HepG2 (cell line): Measurements from ENCODE around the gene SRP68. TPM values are rescaled to one million over a fixed set of nuclear protein-coding genes. Genes with fewer than 3 reads are reported as not detected.
A peak's percentile ranks its signal among the peaks of the same experiment; 100 is the strongest.

Experiments
- MEF2D ChIP-seq: sonication (generic); formaldehyde crosslinking; IDR thresholded peaks from 2 replicates; pipeline ENCODE4 v1.5.1; 2020; ENCODE audit warnings: mild to moderate bottlenecking, missing genetic modification reagents
- MTA1 ChIP-seq: sonication (generic); formaldehyde crosslinking; IDR thresholded peaks from 2 replicates; pipeline ENCODE4 v1.4.0; 2020; ENCODE audit warnings: missing genetic modification reagents, mild to moderate bottlenecking, borderline replicate concordance
- NCOA5 ChIP-seq: sonication (generic); formaldehyde crosslinking; IDR thresholded peaks from 2 replicates; pipeline ENCODE4 v1.4.0; 2020; ENCODE audit warnings: missing genetic modification reagents
- PAF1 ChIP-seq: IDR thresholded peaks from 2 replicates; pipeline ENCODE4 v1.6.1; 2016; ENCODE audit warnings: missing genetic modification reagents, missing compliant biosample characterization
- POLR2AphosphoS5 ChIP-seq: IDR thresholded peaks from 2 replicates; pipeline ENCODE4 v1.6.1; 2012; ENCODE audit warnings: low read depth, low read length
- TMF1 ChIP-seq: sonication (generic); formaldehyde crosslinking; IDR thresholded peaks from 2 replicates; pipeline ENCODE4 v1.8.1; 2022; ENCODE audit warnings: low read depth, missing genetic modification reagents
- XBP1 ChIP-seq: sonication (generic); formaldehyde crosslinking; IDR thresholded peaks from 2 replicates; pipeline ENCODE4 v1.5.0; 2020; ENCODE audit warnings: missing genetic modification reagents
- ZBTB20 ChIP-seq: sonication (generic); formaldehyde crosslinking; IDR thresholded peaks from 2 replicates; pipeline ENCODE4 v1.8.1; 2023; ENCODE audit warnings: missing genetic modification reagents, low read depth, mild to moderate bottlenecking, borderline replicate concordance
- ZFP41 ChIP-seq: sonication (generic); formaldehyde crosslinking; IDR thresholded peaks from 2 replicates; pipeline ENCODE4 v1.4.0; 2020; ENCODE audit warnings: mild to moderate bottlenecking, missing genetic modification reagents, borderline replicate concordance
- ZNF317 ChIP-seq: sonication (generic); formaldehyde crosslinking; IDR thresholded peaks from 2 replicates; pipeline ENCODE4 v1.5.0; 2020; ENCODE audit warnings: mild to moderate bottlenecking, missing genetic modification reagents
- ZNF577 ChIP-seq: sonication (generic); formaldehyde crosslinking; IDR thresholded peaks from 2 replicates; pipeline ENCODE4 v1.4.0; 2020; ENCODE audit warnings: mild to moderate bottlenecking, low read depth, missing genetic modification reagents, borderline replicate concordance
- ZNF713 ChIP-seq: sonication (generic); formaldehyde crosslinking; IDR thresholded peaks from 2 replicates; pipeline ENCODE4 v1.4.0; 2020; ENCODE audit warnings: mild to moderate bottlenecking, missing genetic modification reagents
- ZNF766 ChIP-seq: sonication (generic); formaldehyde crosslinking; IDR thresholded peaks from 2 replicates; pipeline ENCODE4 v1.5.0; 2020; ENCODE audit warnings: missing genetic modification reagents, borderline replicate concordance
- polyA plus RNA-seq, 8 experiments: library from polyadenylated mRNA; depleted of rRNA in 3 of 8; stranded (reverse) in 7 of 8; unstranded in 1 of 8; fragments of >200 nt; fragmentation: Illumina TruSeq in 4 of 8; extraction: Trizol in 4 of 8; gene quantifications; 2 replicates each; pipeline versions ENCODE4 v1.2.1 to v1.2.3, GENCODE V29; 2011 to 2016; ENCODE audit warnings: low read depth in 4 of 8, missing spikeins in 1 of 8, mixed read lengths in 1 of 8; ENCODE audit not compliant: insufficient read depth in 1 of 8
- total RNA-seq, 5 experiments: library from RNA; depleted of rRNA; stranded (reverse); fragments of >200 nt; fragmentation: Illumina TruSeq; extraction: Trizol; gene quantifications; 2 replicates each; pipeline ENCODE4 v1.2.3, GENCODE V29; 2016; ENCODE audit warnings: low read depth in 1 of 5
- TF ChIP-seq, protein P1 (sequence below): sonication (generic); formaldehyde crosslinking; IDR thresholded peaks from 2 replicates; pipeline ENCODE4 v1.4.0; 2020; ENCODE audit warnings: missing genetic modification reagents
- TF ChIP-seq, protein P2 (sequence below): sonication (generic); formaldehyde crosslinking; IDR thresholded peaks from 2 replicates; pipeline ENCODE4 v1.4.0; 2020; ENCODE audit warnings: missing genetic modification reagents, borderline replicate concordance
- TF ChIP-seq, protein P3 (sequence below): IDR thresholded peaks from 2 replicates; pipeline ENCODE4 v1.6.1; 2016
- TF ChIP-seq, protein P4 (sequence below): sonication (generic); formaldehyde crosslinking; IDR thresholded peaks from 2 replicates; pipeline ENCODE4 v1.4.0; 2020; ENCODE audit warnings: missing genetic modification reagents

SRP68 gene
- total and polyA plus RNA-seq, 2 of the 13 experiments (the other 11 are each of a cell fraction or from before 2014, with no cell fraction given): 39.8 to 74.3 TPM

DNA sequence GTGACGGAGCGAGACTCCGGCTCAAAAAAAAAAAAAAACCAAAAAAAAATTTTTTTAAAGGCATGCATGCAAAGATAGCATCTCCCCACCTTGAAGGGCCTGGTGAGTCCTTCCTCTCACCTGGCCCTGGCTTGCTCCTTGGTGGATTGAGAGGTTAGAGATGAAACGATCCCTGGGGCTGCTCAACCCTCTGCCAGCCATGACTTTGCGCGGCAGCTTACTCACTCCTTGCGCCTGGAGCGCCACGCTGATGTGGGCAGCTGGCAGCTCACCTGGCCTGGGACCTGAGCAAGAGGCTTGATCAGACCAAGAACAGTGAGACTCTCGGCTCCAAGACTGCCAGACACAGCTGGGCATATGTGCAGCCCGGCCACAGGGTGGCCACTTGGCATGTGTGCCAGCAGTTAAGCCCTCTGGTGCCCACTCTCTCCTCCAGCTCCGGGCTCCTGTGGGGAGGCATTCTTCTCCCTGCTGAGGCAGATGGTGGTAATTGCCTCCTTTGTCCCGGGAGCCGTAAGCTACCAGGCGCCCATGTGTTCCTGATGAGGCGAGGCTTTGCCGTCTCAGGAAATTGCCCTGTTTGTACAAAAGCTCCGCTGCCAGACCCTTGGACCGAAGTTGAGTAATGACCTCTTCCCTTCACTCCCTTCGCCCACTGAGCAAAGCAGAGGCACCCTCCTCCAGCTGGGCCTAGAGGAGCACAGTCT lies 40.1 kb downstream of the SRP68 start (continued):
- TF ChIP-seq, protein P1, sequence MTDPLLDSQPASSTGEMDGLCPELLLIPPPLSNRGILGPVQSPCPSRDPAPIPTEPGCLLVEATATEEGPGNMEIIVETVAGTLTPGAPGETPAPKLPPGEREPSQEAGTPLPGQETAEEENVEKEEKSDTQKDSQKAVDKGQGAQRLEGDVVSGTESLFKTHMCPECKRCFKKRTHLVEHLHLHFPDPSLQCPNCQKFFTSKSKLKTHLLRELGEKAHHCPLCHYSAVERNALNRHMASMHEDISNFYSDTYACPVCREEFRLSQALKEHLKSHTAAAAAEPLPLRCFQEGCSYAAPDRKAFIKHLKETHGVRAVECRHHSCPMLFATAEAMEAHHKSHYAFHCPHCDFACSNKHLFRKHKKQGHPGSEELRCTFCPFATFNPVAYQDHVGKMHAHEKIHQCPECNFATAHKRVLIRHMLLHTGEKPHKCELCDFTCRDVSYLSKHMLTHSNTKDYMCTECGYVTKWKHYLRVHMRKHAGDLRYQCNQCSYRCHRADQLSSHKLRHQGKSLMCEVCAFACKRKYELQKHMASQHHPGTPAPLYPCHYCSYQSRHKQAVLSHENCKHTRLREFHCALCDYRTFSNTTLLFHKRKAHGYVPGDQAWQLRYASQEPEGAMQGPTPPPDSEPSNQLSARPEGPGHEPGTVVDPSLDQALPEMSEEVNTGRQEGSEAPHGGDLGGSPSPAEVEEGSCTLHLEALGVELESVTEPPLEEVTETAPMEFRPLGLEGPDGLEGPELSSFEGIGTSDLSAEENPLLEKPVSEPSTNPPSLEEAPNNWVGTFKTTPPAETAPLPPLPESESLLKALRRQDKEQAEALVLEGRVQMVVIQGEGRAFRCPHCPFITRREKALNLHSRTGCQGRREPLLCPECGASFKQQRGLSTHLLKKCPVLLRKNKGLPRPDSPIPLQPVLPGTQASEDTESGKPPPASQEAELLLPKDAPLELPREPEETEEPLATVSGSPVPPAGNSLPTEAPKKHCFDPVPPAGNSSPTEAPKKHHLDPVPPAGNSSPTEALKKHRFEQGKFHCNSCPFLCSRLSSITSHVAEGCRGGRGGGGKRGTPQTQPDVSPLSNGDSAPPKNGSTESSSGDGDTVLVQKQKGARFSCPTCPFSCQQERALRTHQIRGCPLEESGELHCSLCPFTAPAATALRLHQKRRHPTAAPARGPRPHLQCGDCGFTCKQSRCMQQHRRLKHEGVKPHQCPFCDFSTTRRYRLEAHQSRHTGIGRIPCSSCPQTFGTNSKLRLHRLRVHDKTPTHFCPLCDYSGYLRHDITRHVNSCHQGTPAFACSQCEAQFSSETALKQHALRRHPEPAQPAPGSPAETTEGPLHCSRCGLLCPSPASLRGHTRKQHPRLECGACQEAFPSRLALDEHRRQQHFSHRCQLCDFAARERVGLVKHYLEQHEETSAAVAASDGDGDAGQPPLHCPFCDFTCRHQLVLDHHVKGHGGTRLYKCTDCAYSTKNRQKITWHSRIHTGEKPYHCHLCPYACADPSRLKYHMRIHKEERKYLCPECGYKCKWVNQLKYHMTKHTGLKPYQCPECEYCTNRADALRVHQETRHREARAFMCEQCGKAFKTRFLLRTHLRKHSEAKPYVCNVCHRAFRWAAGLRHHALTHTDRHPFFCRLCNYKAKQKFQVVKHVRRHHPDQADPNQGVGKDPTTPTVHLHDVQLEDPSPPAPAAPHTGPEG (CRISPR knock-in tag): 0 out of 2 replicates have a peak, but pooled peaks have one; percentile 64
- TF ChIP-seq, protein P2, sequence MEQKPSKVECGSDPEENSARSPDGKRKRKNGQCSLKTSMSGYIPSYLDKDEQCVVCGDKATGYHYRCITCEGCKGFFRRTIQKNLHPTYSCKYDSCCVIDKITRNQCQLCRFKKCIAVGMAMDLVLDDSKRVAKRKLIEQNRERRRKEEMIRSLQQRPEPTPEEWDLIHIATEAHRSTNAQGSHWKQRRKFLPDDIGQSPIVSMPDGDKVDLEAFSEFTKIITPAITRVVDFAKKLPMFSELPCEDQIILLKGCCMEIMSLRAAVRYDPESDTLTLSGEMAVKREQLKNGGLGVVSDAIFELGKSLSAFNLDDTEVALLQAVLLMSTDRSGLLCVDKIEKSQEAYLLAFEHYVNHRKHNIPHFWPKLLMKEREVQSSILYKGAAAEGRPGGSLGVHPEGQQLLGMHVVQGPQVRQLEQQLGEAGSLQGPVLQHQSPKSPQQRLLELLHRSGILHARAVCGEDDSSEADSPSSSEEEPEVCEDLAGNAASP (CRISPR knock-in tag): no peak
- peak; percentile 91; the same call in 1 of the 2 replicates for TF ChIP-seq ZNF766 (CRISPR knock-in tag)
- no peak for TF ChIP-seq TMF1
- TF ChIP-seq, protein P3, sequence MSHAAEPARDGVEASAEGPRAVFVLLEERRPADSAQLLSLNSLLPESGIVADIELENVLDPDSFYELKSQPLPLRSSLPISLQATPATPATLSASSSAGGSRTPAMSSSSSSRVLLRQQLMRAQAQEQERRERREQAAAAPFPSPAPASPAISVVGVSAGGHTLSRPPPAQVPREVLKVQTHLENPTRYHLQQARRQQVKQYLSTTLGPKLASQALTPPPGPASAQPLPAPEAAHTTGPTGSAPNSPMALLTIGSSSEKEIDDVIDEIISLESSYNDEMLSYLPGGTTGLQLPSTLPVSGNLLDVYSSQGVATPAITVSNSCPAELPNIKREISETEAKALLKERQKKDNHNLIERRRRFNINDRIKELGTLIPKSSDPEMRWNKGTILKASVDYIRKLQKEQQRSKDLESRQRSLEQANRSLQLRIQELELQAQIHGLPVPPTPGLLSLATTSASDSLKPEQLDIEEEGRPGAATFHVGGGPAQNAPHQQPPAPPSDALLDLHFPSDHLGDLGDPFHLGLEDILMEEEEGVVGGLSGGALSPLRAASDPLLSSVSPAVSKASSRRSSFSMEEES (CRISPR knock-in tag): peak; percentile 35; the same call in 1 of the 2 replicates
- TF ChIP-seq NCOA5 (CRISPR knock-in tag): no peak
- TF ChIP-seq, protein P4, sequence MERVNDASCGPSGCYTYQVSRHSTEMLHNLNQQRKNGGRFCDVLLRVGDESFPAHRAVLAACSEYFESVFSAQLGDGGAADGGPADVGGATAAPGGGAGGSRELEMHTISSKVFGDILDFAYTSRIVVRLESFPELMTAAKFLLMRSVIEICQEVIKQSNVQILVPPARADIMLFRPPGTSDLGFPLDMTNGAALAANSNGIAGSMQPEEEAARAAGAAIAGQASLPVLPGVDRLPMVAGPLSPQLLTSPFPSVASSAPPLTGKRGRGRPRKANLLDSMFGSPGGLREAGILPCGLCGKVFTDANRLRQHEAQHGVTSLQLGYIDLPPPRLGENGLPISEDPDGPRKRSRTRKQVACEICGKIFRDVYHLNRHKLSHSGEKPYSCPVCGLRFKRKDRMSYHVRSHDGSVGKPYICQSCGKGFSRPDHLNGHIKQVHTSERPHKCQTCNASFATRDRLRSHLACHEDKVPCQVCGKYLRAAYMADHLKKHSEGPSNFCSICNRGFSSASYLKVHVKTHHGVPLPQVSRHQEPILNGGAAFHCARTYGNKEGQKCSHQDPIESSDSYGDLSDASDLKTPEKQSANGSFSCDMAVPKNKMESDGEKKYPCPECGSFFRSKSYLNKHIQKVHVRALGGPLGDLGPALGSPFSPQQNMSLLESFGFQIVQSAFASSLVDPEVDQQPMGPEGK (CRISPR knock-in tag): peak; percentile 36; the same call in 1 of the 2 replicates
- no peak for TF ChIP-seq ZBTB20 (CRISPR knock-in tag)
- no peak for TF ChIP-seq ZNF713
- TF ChIP-seq POLR2AphosphoS5: no peak
- TF ChIP-seq MEF2D (CRISPR knock-in tag): no peak
- no peak for TF ChIP-seq ZFP41
- peak; percentile 28; the same call in 1 of the 2 replicates for TF ChIP-seq ZNF317 (CRISPR knock-in tag)
- no peak for TF ChIP-seq PAF1 (CRISPR knock-in tag)
- no peak for TF ChIP-seq XBP1
- TF ChIP-seq MTA1 (CRISPR knock-in tag): peak; percentile 60; the same call in 1 of the 2 replicates
- no peak for TF ChIP-seq ZNF577
